Purkinje cell (primary cell): ENCODE data around the gene ABCC10. TPM values are rescaled to one million over a fixed set of nuclear protein-coding genes. Genes with fewer than 3 reads are reported as not detected.

Experiments used
- polyA plus RNA-seq: library from polyadenylated mRNA; unstranded; fragments of >200 nt; fragmentation: Nextera tagmentation; gene quantifications from 2 replicates; pipeline ENCODE4 v1.2.1, GENCODE V29; 2014

ABCC10 gene
- 3.1 and 6.2 TPM in 2 replicates for polyA plus RNA-seq

GRCh38 chr6:43427406-43428111 is at the start of gene ABCC10:
TSS of gene ABCC10 (plus strand) at chr6:43427541. CDS start at chr6:43427979, 438 bp downstream.

GRCh38 chr6:43455531-43456428 is 28.4 kb downstream of the ABCC10 start, which contains the start of gene DLK2:
TSS of gene DLK2 (minus strand) at chr6:43455548. CDS start at chr6:43454825, 723 bp downstream.

GRCh38 chr6:43477235-43478007 is 50.1 kb downstream of the ABCC10 start, which contains the start of gene TJAP1:
TSS of gene TJAP1 (plus strand) at chr6:43477570. CDS start at chr6:43499002, 21,432 bp downstream.

Other genes with a start within 250 kb of the ABCC10 start
- 2.7 and 5.5 TPM in 2 replicates for gene CUL9, start 245.3 kb upstream of the ABCC10 start, polyA plus RNA-seq
- 8.7 and 9.2 TPM in 2 replicates for gene DNPH1, start 198.1 kb upstream of the ABCC10 start, polyA plus RNA-seq
- 0.62 and 0.66 TPM in 2 replicates for gene TTBK1, start 184.1 kb upstream of the ABCC10 start, polyA plus RNA-seq
- 0.63 TPM in 1 of 2 replicates, not detected in the other for gene SLC22A7, start 129.3 kb upstream of the ABCC10 start, polyA plus RNA-seq
- gene CRIP3, start 118.7 kb upstream of the ABCC10 start, polyA plus RNA-seq, result 1.6 and 2.4 TPM in 2 replicates
- gene ZNF318, start 57.9 kb upstream of the ABCC10 start, polyA plus RNA-seq, result 7.5 and 12.4 TPM in 2 replicates
- gene DLK2, start 28.0 kb downstream of the ABCC10 start, polyA plus RNA-seq, result 11.0 and 15.0 TPM in 2 replicates
- gene TJAP1, start 50.0 kb downstream of the ABCC10 start, polyA plus RNA-seq, result 0.15 and 0.55 TPM in 2 replicates
- 6.4 and 8.7 TPM in 2 replicates for gene LRRC73, start 82.8 kb downstream of the ABCC10 start, polyA plus RNA-seq
- 79.4 and 125 TPM in 2 replicates for gene YIPF3, start 89.4 kb downstream of the ABCC10 start, polyA plus RNA-seq
- 37.8 and 45.0 TPM in 2 replicates for gene POLR1C, start 89.5 kb downstream of the ABCC10 start, polyA plus RNA-seq
- gene XPO5, start 148.5 kb downstream of the ABCC10 start, polyA plus RNA-seq, result 12.3 and 13.2 TPM in 2 replicates
- 0.32 and 1.6 TPM in 2 replicates for gene POLH, start 148.6 kb downstream of the ABCC10 start, polyA plus RNA-seq
- 4.7 and 7.6 TPM in 2 replicates for gene GTPBP2, start 201.7 kb downstream of the ABCC10 start, polyA plus RNA-seq
- 21.2 and 28.0 TPM in 2 replicates for gene MAD2L1BP, start 208.3 kb downstream of the ABCC10 start, polyA plus RNA-seq
- 0.39 TPM in 1 of 2 replicates, not detected in the other for gene RSPH9, start 217.5 kb downstream of the ABCC10 start, polyA plus RNA-seq